22Rv1 (cell line): ENCODE results near the gene HAVCR2.
"Not testable (repeated sequence)": the region's sequence is repeated elsewhere in the genome, so short reads cannot be mapped to it uniquely, and the experiment has no call there.

Experiments used
- H3K27ac ChIP-seq: fragments of 450-650 bp; 2 replicates; pipeline ENCODE4 v1.5.1; 2017
- ZFX ChIP-seq: fragments of 450-650 bp; IDR thresholded peaks from 2 replicates; pipeline ENCODE4 v1.6.1; 2017; ENCODE audit warnings: antibody characterized with exemption, borderline replicate concordance
- TF ChIP-seq, protein P1 (sequence below): fragments of 450-650 bp; IDR thresholded peaks from 2 replicates; pipeline ENCODE4 v1.5.1; 2017; ENCODE audit warnings: mild to moderate bottlenecking

HAVCR2 gene

DNA sequence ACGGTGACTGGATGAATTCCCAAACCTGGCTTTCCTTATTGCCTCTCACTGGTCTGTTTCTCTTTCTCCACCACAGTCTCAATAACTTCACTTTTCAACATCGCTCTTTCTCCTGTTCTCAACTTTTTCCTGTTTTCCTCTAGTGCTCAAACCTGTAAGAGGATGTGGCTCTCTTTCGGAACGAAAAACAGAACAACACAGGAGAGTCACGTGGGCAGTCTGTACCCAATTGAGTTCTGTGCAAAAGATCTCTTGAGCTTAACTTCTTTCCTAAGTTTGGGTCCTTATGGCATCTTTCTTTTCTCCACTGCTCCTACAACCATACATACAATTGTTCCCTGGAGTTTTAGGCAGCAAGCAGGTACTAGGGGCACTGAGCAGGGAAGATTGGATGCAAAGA lies 58.8 kb downstream of the HAVCR2 start:
- TF ChIP-seq, protein P1, sequence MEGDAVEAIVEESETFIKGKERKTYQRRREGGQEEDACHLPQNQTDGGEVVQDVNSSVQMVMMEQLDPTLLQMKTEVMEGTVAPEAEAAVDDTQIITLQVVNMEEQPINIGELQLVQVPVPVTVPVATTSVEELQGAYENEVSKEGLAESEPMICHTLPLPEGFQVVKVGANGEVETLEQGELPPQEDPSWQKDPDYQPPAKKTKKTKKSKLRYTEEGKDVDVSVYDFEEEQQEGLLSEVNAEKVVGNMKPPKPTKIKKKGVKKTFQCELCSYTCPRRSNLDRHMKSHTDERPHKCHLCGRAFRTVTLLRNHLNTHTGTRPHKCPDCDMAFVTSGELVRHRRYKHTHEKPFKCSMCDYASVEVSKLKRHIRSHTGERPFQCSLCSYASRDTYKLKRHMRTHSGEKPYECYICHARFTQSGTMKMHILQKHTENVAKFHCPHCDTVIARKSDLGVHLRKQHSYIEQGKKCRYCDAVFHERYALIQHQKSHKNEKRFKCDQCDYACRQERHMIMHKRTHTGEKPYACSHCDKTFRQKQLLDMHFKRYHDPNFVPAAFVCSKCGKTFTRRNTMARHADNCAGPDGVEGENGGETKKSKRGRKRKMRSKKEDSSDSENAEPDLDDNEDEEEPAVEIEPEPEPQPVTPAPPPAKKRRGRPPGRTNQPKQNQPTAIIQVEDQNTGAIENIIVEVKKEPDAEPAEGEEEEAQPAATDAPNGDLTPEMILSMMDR = no peak
- no peak for TF ChIP-seq ZFX
- no peak overlapping the region for H3K27ac ChIP-seq

DNA sequence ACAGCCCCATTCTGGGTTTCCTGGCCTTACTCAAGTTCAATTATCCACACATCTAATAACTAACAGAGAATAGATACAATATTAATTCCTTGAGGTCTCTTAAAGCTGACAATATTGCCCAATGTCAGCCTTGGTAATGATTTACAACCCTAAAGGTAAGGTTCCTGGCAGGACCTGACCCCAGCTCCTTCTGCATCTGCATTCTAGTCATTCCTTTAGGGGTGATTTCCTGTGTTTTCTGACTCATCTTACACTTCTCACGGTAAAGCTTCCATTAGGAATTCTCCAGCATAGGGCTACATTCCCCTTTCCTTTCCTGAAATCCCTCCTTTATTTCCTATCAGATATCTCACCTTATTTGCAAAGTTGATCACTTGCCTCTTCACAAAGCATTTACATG lies 59.2 kb downstream of the HAVCR2 start:
- H3K27ac ChIP-seq = no peak overlapping the region
- TF ChIP-seq, protein P1 = no peak
- TF ChIP-seq ZFX = no peak

DNA sequence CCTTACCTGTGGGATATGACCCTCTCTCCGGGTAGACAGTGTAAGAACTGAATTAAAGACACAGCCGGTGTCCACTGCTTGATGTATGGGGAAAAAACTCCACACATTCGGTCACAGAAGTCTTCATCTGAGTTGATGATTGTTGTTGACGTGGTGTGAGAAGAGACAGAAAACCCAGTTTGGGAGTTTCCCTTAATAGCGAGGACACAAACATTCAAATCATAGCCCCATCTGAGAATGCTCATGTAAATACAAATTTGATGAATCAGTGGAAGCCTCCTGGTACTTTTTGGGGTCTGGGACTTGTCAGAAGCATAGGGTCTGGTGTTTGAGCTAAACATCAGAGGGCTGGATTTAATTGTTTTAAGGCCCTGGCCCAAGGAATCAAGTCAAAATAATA lies 60.9 kb downstream of the HAVCR2 start:
- TF ChIP-seq ZFX = no peak
- TF ChIP-seq, protein P1 = no peak
- no peak overlapping the region for H3K27ac ChIP-seq

GRCh38 chr5:157047016-157047415 lies 61.8 kb downstream of the HAVCR2 start:
- H3K27ac ChIP-seq = not testable (repeated sequence)

DNA sequence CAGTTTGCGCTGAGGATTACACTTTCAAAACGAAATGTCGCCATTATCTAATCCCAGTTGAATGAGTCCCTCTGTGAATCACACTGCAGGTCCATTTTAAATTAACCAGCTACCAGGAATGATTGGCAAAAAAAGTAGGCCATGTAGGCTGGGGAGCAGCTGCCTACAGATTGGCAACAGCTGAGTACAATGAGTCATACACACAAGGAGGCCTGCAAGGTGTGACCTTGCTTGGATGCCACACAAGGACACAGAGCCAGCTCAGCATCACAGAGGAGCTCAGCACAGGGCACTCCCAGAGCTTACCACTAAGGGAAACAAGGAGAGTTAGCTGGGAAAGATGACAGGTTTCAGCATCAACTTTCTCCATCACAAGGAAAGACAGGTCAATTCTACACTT lies 62.8 kb downstream of the HAVCR2 start:
- no peak overlapping the region for H3K27ac ChIP-seq
- TF ChIP-seq, protein P1 = no peak
- no peak for TF ChIP-seq ZFX

DNA sequence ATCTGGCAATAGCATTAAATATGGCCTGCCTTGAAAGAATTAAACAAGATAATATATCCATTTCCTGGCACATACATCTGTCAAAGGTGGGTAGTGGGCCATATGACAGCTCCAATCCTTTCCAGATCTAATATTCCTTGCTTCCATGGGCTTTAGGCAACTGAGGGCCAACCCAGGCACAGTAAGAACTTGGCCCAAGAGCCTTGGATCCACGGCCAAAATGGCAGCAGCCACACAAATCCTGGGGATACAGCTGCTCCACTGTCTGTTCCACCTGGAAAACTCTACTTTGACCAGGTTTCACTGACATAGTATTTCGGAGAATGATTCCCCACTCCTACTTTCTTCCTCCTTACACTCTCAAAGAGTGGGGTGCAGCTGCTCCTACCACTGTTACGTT lies 63.2 kb downstream of the HAVCR2 start:
- H3K27ac ChIP-seq = no peak overlapping the region

DNA sequence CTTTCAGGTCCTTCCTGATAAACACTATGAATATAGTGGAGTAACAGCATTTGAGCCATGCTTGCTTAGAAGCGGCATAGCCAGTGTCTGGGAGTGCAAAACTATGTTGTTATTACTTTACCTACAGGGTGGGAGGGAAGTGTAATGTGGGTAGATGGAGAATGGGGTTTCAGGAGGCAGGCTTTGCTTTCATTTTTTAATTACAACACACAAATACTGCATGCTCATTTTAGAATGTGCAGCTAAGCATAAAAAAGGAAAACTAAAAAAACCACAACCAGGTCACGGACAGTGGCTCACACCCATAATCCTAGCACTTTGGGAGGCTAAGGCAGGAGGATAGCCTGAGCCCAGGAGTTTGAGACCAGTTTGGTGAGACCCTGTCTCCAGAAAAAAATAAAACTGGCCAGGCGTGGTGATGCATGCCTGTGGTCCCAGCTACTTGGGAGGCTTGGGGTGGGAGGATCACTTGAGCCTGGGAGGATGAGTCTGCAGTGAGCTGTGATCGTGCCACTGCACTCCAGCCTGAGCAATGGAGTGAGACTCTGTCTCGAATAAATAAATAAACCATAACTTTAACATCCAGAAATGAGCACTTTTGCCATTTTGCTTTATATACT lies 70.2 kb downstream of the HAVCR2 start:
- TF ChIP-seq, protein P1 = no peak
- no peak for TF ChIP-seq ZFX
- H3K27ac ChIP-seq = no peak overlapping the region

More for the DNA sequence above, 63.2 kb downstream of the HAVCR2 start:
- TF ChIP-seq ZFX = no peak
- TF ChIP-seq, protein P1 = no peak
